Glomerular endothelial cell (primary cell): ENCODE data around the gene IQCE. TPM values are rescaled to one million over a fixed set of nuclear protein-coding genes. Genes with fewer than 3 reads are reported as not detected.

Source experiments
- DNase-seq: peaks from one replicate; pipeline ENCODE4 v3.0.0-alpha.2; 2011; ENCODE audit warnings: low read depth, low spot score; ENCODE audit errors: extremely low read depth
- total RNA-seq: library from RNA; depleted of rRNA; stranded (reverse); fragments of >200 nt; gene quantifications from 2 replicates; pipeline ENCODE4 v1.2.3, GENCODE V29; 2015

The IQCE gene
- total RNA-seq, 1 donor from 2014 or later, result 12.7 TPM

DNA sequence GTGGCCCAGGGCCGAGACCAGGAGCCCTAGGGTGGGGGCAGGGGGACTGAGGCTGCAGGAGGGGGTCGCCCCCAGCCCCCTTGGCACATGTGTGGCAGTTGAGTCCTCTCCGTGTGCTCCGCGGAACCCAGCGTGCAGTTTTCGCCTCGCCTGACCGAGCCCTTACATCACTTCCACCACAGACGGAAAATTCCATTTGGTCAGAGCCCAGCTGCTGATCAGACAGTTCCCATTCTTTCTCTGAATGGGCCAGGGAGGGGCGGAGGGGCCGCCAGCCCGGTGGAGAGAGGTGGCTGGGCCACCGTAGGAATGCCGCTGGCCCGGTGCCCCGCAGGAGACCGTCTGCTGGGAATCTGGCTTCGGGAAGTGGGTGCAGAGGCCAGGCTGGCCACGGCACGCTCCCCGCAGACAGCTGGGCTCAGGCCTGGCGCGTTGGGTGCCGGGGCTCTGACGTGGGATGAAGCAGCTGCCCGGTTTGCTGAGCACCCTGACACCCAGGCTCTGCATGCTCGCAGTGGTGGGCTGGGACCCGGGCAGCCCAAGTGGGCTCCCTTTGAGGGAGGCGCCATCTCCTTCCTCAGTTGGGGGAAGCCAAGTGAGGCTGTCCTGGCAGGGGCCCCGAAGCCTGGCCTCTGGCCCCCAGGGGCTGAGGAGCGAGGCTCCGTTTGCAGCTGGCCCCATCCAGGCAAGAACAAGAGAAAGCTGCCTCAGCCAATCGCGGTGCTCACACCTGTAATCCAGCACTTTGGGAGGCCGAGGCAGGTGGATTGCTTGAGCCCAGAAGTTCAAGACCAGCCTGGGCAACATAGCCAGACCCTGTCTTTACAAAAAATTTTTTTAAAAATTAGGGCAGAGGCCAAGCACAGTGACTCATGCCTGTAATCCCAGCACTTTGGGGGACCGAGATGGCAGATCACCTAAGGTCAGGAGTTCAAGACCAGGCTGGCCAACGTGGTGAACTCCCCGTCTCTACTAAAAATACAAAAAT, 82.9 kb downstream of the IQCE start:
- peak; percentile 85 for DNase-seq

DNA sequence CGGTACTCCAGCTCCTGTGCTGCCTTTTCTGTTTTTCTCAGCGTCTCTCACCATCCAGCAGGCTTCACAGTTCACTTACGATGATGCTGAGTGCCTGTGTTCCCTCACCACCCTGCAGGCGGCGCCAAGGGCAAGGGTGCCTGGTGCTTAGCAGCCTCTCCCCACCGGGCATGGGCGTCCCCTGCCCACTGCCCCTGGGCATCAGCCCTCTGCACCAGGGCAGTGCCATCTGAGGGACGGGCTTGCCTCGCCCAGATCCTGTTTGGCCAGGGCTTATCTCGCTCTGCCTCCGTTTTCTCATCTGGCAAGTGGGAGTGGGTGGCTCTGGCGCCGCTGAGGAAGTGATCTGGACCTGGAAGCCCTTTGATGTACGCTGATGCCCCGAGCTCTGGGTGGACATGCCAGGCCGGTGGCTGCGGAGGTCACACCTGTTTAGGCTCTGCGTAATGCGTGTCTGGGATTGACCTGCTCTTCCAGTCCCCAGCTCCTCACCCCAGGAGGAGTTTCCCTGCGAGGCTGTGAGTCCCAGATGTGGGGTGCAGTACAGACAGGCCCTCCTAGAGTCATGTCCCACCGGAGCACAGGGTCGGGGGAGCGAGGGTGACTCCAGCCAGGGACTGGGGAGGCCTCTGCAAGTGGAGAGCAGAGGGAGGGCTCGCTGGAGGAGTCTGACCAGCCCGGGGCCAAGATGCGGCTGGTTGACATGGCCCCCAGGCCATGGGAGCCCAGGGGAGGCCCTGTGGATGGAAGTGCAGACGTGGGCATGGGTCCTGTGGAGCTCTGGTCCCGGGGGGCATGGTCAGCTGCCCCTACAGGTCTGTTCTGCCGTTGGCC, 84.8 kb downstream of the IQCE start:
- no peak for DNase-seq

DNA sequence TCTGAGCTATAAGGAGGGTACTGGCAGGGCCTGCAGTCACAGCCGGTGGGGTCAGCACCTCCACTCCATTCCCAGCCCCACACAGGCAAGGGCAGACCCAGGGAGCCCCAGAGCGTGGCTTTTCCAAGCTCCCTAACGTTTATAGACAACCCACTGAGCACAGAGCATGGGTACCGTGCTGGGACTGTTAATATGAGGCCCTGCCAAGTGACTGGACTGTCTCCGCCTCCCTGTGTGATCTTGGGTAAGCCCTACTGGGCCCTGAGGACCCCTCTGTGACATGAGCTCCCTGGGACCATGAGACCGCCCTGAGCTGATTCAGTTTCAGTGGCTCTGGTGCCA, 85.4 kb downstream of the IQCE start:
- DNase-seq, result no peak

DNA sequence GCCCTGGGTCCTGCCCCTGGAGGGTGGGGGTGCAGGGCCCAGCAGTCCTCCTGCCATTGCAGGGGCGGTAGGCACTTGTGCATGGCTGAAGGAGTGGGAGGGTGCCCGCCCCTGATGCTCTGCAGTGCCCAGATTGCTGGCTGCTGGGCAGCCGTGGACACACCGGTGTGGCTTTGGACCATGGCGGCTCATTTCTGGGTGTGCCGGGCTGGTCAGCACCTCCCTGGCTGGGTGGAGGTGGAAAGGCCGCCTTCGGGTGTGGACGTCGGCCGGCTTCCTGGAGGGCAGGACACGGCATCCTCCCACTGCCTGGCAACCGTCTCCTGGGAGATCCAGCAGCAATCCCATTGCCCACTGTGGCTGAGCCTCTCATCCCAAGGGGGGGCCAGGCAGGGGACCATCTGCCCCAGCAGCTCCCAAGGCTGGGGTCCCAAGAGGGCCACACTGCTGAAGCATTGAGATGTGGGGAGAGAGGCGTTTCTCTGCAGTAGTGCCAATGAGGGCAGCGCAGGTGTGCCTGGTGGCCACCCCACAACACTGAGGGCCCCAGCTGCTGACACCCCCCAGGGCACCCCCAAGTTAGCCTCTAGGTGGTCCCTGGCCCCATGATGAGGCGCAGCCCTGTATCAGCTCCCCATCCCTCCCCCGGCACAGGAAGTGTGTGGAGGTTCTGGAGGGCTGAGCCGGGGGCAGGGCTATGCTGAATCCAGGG, 85.9 kb downstream of the IQCE start:
- DNase-seq, result no peak

DNA sequence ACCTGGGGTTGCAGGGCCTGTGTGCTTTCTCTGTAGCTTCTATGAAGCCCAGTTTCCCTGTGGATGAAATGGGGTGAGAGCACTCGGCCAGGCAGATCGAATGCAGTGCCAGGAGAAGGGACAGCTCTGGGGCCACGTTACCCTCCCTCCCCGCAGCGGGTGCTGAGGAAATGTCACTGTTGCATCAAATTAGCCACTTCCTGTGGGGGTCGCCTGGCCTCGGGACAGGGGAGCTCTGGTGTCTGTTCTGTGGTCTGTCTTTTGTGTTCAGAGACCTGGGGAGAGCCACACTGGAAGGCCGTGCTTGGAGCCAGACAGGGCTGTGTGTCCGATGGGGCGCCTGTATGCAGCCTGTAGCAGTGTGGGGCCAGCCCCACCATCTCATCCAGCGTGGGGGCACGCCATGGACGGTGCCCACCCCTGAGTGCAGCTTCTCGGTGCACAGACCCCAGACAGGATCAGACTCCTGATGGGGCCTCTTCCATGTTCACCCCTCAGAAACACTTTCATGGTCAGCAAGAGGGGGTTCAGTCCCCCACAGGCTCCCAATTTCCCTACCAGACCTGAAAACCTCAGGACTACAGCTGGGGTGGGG, 86.6 kb downstream of the IQCE start:
- DNase-seq, result no peak

DNA sequence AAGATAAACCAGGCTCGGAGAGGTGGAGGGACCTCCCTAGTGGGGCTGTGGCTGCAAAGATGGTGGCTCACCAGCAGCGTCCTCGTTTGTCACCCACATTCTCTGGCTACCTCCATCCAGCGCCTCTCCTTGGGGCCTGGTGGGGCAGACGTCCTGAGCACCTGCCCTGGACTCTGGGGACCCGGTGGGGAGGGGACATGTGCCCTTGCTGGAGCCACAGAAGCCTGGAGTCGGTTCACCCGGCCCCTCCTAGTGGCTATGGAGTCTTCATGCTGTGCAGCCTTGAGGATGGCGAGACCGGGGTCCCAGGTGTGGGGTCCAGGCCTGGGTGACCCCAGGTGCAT, 87.5 kb downstream of the IQCE start:
- DNase-seq, result no peak

DNA sequence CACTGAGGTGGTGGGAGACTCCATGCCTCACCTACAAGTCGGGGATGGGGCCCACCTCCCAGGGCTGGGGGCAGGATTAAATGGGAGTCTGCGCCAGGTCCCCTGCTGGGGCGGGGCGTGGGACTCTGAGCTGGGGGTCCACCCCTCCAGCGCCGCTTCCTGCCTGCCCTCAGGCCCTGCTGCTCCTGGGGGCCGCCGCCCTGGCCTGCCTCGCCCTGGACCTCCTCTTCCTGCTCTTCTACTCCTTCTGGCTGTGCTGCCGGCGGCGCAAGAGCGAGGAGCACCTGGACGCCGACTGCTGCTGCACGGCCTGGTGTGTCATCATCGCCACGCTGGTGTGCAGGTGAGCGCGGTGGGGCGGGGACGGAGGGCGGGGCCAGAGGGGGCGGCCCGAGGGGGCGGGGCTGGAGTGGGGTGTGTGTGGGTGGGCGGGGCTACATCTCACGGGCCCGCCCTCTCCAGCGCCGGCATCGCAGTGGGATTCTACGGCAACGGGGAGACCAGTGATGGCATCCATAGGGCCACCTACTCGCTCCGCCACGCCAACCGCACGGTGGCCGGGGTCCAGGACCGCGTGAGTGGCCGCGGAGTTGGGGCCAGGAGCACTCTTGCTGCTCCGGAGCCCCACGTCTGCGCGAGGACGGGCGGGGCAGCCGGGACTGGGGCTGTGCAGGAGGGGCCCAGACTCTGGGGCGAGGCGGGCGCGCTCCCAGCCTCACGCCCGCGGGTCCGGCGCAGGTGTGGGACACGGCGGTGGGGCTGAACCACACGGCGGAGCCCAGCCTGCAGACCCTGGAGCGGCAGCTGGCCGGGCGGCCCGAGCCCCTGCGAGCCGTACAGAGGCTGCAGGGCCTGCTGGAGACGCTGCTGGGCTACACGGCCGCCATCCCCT, 88.1 kb downstream of the IQCE start:
- DNase-seq, result no peak

DNA sequence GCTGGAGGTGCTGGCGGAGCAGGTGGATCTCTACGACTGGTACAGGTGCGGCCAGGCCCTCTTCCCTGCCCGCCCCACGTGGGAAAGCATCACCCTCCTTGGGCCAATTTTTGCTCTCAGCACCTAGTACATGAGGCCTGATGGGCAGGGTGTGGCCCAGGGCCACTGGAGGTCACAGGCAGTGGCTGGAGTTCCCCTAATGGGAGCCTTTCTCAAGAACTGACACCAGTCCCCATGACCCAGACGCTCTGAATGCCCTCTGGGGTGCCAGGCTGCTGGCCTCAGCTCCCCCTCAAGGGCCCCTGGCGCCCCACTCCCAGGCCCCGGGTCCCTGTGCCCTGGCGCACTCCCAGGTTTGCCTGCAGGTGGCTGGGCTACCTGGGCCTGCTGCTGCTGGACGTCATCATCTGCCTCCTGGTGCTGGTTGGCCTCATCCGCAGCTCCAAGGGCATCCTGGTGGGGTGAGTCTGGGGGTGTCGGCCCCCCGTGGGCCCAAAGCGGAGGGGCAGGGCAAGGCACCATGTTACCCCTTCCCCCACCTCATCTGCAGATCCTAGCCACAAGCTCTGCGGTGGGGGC, 88.9 kb downstream of the IQCE start:
- DNase-seq, result no peak

DNA sequence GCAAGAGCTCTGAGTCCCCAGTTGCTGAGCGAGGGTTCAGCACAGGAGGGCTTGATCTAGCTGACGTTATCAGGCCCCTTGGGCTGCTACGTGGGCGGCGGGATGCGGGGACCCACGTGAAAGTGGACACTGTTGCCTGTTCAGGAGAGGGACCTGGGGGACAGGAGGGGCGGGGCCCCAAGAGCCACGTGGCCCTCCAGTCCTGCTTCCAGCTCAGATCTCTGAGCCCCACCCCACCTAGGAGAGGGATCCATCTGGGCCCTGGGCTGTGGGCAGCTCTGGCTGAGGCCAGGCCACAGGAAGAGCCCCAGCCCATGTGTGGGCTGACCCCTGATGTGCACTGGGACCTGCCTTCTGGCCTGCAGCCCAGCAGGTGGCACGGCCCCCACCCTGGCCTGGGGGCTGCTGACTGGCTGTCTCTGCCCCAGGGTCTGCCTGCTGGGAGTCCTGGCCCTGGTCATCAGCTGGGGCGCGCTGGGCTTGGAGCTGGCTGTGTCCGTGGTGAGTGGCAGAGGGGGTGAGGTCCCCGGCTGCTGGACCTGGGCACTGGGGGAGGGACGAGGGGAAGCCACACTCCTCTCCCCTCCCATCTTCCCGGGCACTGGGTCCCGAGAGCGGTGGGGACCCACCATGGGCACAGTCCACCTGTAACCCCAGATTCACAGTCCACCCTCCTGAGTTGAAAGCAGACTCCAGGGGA, 90.5 kb downstream of the IQCE start:
- DNase-seq, result no peak

DNA sequence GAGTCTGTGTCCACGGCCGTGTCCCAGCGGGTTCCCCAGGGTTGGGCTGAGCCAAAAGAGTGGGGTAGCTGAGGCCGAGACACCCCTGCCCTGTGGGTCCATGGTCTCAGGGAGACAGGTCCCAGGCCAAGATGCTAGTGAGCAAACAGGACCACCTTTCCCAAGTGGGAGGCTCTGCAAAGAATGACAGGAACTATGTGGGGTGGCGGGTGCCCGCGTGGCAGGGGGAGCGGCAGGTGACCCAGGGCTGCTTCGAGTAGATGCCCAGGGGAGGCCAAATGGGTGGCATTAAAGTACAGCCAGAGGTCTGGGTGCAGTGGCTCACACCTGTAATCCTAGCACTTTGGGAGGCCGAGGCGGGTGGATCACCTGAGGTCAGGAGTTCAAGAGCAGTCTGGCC, 91.2 kb downstream of the IQCE start:
- DNase-seq, result no peak

DNA sequence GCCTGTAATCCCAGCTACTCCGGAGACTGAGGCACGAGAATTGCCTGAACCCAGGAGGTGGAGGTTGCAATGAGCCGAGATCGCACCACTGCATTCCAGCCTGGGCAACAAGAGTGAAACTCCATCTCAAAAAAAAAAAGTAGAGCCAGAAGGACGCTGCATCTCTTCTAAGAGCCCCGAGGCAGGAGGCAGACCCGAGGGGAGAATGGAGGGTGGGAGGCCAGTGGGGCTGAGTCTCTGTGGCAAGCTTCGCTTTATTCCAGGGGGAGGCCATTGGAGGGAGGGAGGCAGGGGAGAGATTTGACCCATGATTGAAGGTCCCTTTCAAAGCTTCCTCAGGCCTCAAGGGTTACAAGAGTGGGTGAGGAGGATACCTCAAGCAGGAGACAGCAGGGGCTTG, 91.7 kb downstream of the IQCE start:
- DNase-seq, result no peak

DNA sequence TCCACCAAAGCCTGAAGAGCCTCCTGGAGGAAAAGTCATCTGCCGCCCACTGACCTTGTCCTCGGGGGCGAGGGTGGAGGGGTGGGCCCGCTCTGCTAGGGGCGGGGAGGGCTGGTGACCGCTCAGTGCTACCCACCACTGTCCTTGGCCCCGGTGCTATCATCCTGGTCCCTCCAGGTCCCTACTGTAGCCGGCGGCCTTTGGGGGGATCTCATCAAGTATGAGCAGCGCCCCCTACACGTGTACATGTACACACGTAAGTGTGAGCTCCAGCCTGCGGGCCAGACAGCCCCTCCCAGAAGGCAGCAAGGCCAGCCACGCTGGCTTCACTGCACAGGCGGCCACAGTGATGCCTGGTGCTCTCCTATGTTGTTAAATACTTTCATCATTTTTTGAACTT, 92.6 kb downstream of the IQCE start:
- no peak for DNase-seq

DNA sequence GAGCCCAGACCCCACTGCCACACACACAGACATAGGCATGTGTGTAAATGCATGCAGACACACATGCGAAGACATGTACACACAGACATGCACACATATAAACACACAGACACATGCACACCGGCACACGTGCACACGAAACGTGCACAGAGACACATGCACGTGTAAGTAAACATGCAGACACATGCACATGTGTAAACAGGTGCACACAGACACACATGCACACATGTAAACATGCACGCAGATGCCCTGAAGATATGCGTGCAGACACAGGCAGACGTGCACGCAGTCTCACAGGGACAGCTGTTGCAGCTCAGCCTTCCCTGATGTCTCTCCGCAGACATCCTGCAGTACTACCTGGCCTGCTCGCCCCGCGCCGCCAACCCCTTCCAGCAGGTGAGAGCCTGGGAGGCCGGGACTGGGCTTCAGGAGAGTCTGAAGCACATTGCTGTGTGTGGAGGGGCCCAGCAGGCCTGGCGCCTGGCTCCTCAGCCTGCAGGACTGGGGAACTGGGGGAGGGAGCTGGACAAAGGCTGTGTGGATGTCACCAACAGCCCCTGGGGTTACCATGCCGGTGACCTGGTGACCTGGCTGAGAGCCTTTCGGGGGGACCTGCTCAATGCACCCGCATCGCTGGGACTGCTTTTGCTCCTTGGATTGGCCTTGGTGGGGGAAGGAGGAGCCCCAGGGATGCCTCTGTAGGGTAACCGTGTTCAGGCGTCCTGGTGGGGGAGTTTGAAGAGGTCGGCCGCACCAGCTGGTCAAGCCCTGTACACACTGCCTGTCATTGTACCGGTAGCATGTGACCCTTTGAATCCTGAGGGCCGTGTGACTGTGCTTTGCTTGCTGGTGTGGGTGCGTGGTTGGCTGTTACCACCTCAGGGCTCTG, 93.3 kb downstream of the IQCE start:
- no peak for DNase-seq

DNA sequence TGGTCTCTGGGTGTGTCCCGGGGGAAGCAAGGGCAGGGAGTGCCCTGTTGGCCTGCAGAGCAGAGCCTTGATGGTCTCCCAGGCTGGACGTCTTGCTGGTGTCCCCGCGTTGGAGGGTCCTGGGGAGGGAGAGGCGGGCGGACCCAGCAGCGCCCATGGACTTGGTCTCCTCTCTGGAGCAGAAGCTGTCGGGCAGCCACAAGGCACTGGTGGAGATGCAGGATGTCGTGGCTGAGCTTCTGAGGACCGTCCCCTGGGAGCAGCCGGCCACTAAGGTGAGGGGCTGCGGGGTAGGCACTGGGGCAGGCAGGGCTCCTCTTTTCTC, 93.9 kb downstream of the IQCE start:
- no peak for DNase-seq

DNA sequence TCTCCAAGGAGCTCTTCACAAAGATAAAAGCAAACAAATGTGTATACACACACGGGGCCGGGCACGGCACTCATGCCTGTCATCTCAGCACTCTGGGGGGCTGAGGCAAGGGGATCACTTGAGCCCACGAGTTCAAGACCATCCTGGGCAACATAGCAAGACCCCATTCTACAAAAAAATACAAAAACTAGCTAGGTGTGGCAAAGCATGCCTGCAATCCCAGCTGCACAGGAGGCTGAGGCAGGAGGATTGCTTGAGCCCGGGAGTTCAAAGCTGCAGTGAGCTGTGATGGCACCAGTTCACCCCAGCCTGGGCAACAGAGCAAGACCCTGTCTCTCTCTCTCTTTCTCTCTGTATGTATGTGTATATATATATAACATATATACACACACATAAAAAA, 95.3 kb downstream of the IQCE start:
- no peak for DNase-seq

DNA sequence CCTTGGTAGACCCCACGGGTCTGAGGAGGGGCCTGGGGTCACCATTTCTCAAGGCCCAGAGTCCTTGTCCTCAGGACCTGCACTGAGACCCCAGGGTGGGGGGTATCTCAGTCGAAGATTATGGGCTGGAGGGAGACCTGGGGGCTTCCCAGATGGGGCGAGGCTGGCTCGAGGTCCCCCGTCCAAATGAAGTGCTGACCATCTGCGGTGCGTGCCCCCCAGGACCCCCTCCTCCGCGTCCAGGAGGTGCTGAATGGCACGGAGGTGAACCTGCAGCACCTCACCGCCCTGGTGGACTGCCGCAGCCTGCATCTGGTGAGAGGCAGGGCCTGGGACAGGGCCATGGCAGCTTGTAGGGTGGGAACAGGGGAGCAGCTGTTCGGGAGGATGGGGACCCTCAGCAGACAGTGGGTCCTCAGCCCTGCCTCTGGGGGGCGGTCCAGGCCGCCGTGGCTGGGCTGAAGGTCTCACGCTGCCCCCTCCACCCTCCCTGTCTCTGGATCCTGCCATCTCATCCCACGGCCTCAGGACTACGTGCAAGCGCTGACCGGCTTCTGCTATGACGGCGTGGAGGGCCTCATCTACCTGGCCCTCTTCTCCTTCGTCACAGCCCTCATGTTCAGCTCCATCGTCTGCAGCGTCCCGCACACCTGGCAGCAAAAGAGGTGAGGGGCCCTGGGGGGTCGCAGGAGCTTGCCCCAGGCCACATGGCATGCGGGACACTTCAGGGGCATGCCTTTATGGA, 97.3 kb downstream of the IQCE start:
- no peak for DNase-seq

DNA sequence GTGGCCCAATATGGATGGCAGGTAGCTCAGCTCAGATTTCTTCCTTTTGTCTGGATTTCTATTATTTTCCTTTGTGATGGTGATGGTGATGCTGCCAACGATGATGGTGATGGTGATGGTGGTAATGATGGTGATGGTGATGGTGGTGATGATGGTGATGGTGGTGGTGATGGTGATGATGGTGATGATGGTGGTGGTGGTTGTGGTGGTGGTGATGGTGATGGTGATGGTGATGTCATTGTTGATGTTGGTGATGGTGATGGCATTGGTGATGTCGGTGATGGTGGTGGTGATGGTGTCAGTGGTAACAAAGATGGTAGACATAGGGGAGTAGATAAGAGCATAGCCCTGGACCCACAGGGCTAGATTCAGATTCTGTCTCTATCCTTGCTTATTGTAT, 98.4 kb downstream of the IQCE start:
- DNase-seq, result no peak
